Osteocyte (in vitro differentiated cells): ENCODE data around the gene AKNA. TPM values are rescaled to one million over a fixed set of nuclear protein-coding genes. Genes with fewer than 3 reads are reported as not detected.

Experiments used
- DNase-seq: peaks from one replicate; pipeline ENCODE4 v3.0.0; 2021; ENCODE audit warnings: mixed read lengths; ENCODE audit not compliant: unreplicated experiment; ENCODE audit errors: extremely low spot score
- H3K27ac Mint-ChIP-seq: one replicate; pipeline ENCODE4 v1.8.0; 2021; ENCODE audit warnings: mild to moderate bottlenecking, mixed read lengths; ENCODE audit not compliant: unreplicated experiment
- H3K27me3 Mint-ChIP-seq: one replicate; pipeline ENCODE4 v1.8.0; 2021; ENCODE audit warnings: mixed read lengths; ENCODE audit not compliant: unreplicated experiment
- H3K36me3 Mint-ChIP-seq: one replicate; pipeline ENCODE4 v1.8.0; 2021; ENCODE audit warnings: mixed read lengths; ENCODE audit not compliant: unreplicated experiment
- H3K4me1 Mint-ChIP-seq: one replicate; pipeline ENCODE4 v1.8.0; 2021; ENCODE audit warnings: mixed read lengths; ENCODE audit not compliant: unreplicated experiment
- H3K4me3 Mint-ChIP-seq: one replicate; pipeline ENCODE4 v1.8.0; 2021; ENCODE audit warnings: mild to moderate bottlenecking, moderate library complexity, mixed read lengths; ENCODE audit not compliant: unreplicated experiment
- H3K9me3 Mint-ChIP-seq: one replicate; pipeline ENCODE4 v1.8.0; 2021; ENCODE audit warnings: mixed read lengths; ENCODE audit not compliant: unreplicated experiment
- CTCF ChIP-seq: fragments of 200-600 bp; sonication (generic); IDR thresholded peaks from 2 replicates; pipeline ENCODE4 v1.5.0; 2021; ENCODE audit warnings: antibody characterized with exemption, mild to moderate bottlenecking, moderate library complexity
- total RNA-seq: library from RNA; stranded (reverse); gene quantifications from 2 replicates; pipeline ENCODE4 v1.2.1, GENCODE V29; 2021

Gene AKNA
- total RNA-seq, 1 donor from 2014 or later = 36.0 TPM

GRCh38 chr9:114344692-114345091, 43.1 kb downstream of the AKNA start:
- TF ChIP-seq CTCF = no peak
- Mint-ChIP-seq H3K36me3 (peaks cover 63% of the 10 kb centered on the region), H3K4me3 (no peak overlapping the region), H3K27ac (no peak overlapping the region), H3K27me3 (no peaks in the 10 kb centered on the region), H3K4me1 (peaks cover 13% of the 10 kb centered on the region), H3K9me3 (no peaks in the 10 kb centered on the region)
- DNase-seq = no peak

- Mint-ChIP-seq H3K9me3 (no peaks in the 10 kb centered on the region), H3K4me1 (peaks cover 8% of the 10 kb centered on the region), H3K4me3 (no peak overlapping the region), H3K27ac (no peak overlapping the region), H3K27me3 (no peaks in the 10 kb centered on the region), H3K36me3 (peaks cover 62% of the 10 kb centered on the region)
- TF ChIP-seq CTCF = no peak
- DNase-seq = no peak
Observed at GRCh38 chr9:114344188-114344566, 43.6 kb downstream of the AKNA start.

- peaks cover 63% of the 10 kb centered on the region for H3K36me3 Mint-ChIP-seq
- no peak overlapping the region for H3K4me3 Mint-ChIP-seq
- H3K27me3 Mint-ChIP-seq = no peaks in the 10 kb centered on the region
- H3K27ac Mint-ChIP-seq = no peak overlapping the region
- H3K9me3 Mint-ChIP-seq = no peaks in the 10 kb centered on the region
- peaks cover 2% of the 10 kb centered on the region for H3K4me1 Mint-ChIP-seq
- DNase-seq = no peak
- no peak for TF ChIP-seq CTCF
Observed at GRCh38 chr9:114343471-114344187, 44.2 kb downstream of the AKNA start.

- H3K27me3 Mint-ChIP-seq = no peaks in the 10 kb centered on the region
- peaks cover 58% of the 10 kb centered on the region for H3K36me3 Mint-ChIP-seq
Observed at GRCh38 chr9:114342755-114343440, 44.9 kb downstream of the AKNA start.

More at GRCh38 chr9:114342755-114343440, 44.9 kb downstream of the AKNA start:
- Mint-ChIP-seq H3K4me3 (no peak overlapping the region), H3K9me3 (no peaks in the 10 kb centered on the region), H3K27ac (no peak overlapping the region), H3K4me1 (no peaks in the 10 kb centered on the region)
- no peak for DNase-seq
- no peak for TF ChIP-seq CTCF
